GM03348 (cell line): ENCODE measurements around the gene NEDD4L.

ENCODE experiments used
- DNase-seq: peaks from one replicate; pipeline ENCODE4 v3.0.0; 2012; ENCODE audit warnings: low spot score

The NEDD4L gene

GRCh38 chr18:58183226-58183625 is 139.2 kb downstream of the NEDD4L start:
- DNase-seq: no peak

DNA sequence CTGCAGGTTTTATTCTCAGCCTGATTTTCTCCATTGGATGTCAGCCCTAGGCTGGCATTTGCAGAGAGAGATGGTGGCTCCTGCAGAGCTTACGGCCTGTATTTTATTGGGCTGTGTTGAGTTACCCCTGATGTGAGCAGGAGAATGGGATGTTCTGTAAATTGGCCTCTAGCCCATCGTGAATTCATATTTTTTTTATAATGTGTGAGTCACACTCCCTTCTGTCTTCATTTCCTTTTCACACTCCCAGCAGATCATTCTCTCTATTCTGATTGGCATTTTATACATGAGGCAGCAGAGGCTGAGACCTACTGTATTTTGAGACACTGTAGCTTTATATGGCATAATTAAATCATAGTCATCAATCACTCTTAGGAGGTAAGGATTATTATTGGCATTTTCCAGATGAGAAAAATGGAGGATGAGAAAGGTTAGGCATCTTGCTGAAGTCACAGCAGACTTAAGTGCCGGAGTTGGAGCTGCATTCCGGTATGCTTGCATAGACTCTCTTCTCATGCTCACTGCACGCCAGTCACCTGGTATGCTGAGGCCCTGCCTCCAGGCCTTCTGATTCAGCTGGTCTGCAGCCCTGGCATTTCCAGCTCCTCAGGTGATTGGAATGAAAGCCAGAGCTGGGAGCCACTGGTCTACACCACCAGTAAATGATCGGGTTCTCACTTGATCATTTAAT is 142.4 kb downstream of the NEDD4L start:
- peak; percentile 52 for DNase-seq

DNA sequence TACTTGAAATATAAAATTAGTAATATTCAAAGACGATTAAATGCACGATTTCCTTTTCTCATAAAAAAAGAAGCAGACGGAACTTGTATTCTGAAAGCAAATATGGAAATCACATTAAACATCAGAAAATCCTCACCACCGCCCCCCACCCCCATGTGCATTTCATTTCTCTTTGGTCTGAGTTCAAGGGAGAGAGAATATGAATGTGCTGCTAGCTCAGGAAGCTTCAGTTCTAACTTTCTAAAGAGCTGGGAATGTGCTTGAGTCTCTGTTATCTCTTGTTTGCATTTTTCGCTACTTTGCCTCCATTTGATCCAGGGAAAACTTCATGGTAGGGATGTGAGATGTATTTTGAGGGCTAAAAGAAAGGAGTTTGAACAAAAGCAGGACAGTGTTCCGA is 143.6 kb downstream of the NEDD4L start:
- DNase-seq: no peak

GRCh38 chr18:58188996-58189395 is 145.0 kb downstream of the NEDD4L start:
- DNase-seq: no peak

DNA sequence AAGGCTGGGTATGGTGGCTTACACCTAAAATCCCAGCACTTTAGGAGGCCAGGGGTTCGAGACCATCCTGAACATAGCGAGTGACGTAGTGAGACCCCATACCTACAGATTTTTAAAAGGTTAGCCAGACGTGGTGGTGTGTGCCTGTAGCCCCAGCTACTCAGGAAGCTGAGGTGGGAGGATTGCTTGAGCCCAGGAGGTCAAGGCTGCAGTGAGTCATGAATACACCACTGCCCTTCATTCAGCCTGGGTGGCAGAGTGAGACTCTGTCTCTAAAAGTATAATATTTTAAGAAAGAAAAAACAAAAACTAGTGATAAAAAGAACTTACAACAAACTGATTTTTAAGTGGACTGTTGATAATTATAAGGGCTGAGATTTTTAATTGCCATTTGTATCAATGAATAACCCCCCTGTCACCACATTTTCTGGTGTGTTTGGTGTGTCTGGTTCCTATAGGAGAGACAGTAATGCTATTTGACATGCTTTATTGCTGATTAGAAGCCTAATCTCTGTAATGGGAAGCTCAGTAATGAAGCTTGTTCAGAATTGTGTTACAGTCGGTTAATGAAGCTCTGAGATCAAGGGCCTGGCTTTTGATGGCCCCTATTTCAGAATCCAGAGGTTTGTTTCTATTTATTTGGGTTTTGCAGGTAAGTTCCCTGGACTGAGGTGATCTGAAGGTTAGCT is 147.0 kb downstream of the NEDD4L start:
- no peak for DNase-seq

GRCh38 chr18:58191626-58192025 is 147.6 kb downstream of the NEDD4L start:
- no peak for DNase-seq

GRCh38 chr18:58192519-58192918 is 148.5 kb downstream of the NEDD4L start:
- no peak for DNase-seq

DNA sequence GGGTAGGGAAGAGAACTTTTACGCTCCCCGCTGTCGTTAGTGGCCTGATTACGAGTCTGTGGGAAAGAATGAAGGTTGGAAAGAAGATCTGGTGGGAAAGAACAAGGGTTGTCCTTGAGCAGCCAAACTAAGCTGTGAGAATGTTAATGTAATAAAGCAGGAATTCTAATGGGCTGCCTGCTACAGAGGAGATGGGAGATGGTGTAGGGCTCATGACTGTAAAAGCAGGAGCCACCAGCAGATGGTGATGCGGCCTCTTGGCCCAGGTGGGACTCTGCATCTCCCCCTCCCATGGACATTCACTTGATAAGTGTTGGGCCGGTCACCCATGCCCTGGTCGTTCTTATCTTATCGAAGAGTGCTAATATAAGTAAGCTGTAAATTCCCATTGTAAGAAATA is 150.0 kb downstream of the NEDD4L start:
- no peak for DNase-seq

DNA sequence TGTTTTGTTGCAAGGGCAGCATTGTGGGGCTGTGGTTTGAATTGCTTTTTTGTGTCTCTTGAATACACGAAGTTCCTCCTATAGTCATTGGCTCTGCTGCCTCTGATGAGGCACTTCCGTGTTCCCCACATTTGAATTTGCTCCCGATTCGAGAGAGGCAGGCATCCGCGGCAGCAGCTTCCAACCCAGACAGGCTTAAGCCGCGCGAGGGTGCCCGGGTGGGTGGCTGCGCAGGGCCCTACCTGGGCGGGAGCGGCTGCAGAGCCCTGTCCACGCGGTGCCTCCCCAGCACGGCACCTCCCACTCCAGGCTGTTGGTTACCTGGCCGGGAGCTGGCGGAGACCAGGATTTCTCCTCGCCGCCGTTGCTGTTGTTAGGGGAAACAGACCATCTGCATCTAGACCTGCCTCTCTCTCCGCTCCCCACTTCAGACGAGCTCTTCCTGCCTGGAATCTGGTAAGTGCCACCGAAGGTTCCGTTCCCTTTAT is 151.3 kb downstream of the NEDD4L start:
- DNase-seq: no peak

DNA sequence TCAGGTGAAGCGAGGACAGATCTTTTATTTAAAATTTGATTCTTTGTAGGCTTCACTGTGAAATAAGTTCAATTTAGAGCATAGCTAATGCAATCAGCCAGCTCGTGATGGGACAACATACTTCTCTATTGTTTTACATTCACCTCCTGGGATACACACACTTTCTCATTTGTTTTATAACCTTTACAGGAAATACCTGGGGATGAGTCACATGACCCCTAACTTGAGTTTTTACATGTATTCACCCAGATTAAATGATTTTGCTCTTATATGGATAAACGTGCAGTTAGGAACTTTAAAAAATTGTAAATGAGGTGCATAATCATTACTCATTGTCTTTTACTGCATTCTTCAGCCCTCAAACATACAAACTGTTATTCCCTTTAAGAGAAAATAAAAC is 152.1 kb downstream of the NEDD4L start:
- no peak for DNase-seq

DNA sequence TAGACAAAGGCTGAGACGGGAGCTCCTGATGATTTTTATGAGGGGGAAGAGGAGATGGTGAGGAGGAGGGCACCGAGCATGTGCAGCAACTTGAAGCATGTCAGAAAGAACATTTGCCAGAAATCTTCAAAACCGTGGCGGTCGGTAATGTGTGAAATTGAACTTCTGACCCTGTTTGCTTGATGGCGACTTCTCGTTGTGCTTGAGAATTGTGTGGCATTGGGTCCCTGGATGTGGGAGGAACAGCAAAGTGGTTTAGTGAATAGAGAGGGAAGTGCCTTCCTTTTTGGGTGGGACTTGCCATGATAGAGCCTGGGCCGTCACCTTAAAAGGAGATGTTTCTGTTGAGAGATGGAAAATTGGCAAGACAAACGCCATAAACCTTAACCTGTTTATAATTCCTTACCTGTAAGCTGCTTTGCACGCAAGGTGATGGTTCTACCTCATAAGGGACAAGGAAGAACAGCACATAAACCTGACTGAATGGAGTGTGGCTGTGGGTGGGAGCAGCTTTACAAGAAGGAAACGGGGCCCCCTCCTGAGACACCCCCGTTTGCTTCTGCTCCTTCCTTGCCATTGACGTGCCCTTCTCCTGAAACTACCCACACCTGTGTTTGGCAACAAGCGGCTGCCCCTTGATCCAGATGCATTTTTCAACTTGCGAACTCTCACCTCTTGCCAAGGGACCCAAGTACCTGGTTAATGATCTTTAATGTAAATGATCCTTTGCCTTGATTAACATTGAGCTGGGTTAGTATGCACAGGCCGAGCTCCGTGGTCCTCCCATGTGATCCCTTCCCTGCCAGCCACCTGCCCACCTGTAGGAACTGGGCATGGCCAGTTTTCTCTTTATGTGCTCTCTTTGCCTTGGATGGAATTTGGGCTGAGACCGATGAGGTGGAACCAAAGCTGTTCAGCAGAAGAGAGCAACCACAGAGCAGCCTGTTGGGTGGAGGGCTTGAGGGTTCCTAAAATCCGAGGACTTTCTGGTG is 153.2 kb downstream of the NEDD4L start:
- DNase-seq: no peak

DNA sequence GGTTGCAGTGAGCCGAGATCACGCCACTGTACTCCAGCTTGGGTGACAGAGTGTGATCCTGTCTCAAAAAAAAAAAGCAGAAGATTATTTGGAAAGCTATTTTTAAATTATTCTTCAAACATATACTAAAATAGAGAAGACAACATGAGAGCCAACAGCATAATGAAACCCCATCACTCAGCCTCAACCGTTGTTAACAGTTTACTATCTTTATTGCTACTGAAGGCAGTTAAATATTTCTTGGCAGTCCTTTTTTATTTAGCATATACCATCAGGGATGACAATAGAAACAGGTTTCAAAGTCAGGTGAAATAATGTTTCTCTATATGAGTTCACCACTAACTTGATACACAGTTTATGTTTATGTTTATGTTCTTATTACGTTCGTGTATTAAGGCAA is 157.2 kb downstream of the NEDD4L start:
- DNase-seq: no peak

GRCh38 chr18:58201733-58202730 is 158.0 kb downstream of the NEDD4L start:
- DNase-seq: no peak

- no peak for DNase-seq
Observed at GRCh38 chr18:58204776-58205442, 160.9 kb downstream of the NEDD4L start.

- DNase-seq: peak; percentile 87
Observed at GRCh38 chr18:58205443-58206160, 161.6 kb downstream of the NEDD4L start.

GRCh38 chr18:58207520-58208152 is 163.6 kb downstream of the NEDD4L start:
- DNase-seq: no peak

DNA sequence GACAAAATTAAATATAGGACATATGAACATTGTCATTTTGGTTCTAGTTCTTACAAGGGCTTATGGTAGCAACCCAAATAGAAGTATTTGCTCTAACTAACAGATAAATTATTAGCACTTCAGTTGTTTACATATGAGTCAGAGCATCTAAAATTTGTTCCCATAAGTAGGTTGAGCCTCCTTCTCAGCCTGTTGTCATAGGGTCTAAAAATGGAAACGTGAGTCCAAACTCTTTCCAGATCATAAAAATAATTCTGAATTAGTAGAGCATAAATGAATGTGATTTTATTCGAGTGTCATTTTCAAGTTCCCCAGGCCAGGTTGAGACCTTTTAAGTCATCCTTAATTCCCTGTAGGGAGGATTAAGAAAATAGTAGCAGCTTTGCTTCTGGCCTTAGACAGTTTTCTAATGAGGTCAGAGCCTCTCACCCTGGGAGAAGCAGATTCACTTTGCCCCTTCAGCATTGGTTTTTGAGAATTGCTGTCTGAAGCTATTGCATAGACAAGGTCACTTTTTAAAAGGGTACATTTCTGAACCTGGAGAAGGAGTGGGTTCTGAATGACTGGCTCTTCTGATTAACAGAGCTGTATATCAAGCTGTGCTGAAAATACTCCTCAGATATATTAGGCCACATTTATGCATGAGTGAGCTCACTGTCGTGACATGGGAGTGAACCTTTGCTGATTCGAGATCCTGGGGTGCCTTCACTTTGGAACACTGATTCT is 164.3 kb downstream of the NEDD4L start:
- no peak for DNase-seq

- DNase-seq: no peak
Observed at GRCh38 chr18:58209326-58209725, 165.3 kb downstream of the NEDD4L start.

DNA sequence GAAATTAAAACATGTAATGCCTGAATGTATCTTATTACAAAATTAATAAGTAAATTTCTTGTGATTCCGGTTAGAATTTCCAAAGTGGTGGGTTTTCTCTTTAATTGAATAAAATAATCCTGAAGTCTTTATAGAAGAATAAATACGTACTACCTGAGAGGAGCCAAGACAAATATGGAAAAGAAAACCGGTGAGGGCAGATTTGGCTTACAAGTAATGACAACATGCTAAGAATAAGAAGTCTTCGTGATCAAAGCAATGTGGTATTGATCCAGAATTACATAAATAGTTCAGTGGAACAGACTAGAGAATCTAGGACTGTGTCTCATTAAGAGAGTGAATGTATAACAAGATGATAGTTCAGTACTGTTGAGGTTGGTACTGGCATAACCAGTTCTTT is 167.5 kb downstream of the NEDD4L start:
- no peak for DNase-seq
